HS-27A (cell line): ENCODE data around the gene MINDY4.

Source experiments
- DNase-seq: peaks from one replicate; pipeline ENCODE4 v3.0.0-alpha.2; 2012; ENCODE audit warnings: low read depth, missing footprints

The MINDY4 gene

GRCh38 chr7:30853576-30853975 lies 82.4 kb downstream of the MINDY4 start:
- DNase-seq = no peak

DNA sequence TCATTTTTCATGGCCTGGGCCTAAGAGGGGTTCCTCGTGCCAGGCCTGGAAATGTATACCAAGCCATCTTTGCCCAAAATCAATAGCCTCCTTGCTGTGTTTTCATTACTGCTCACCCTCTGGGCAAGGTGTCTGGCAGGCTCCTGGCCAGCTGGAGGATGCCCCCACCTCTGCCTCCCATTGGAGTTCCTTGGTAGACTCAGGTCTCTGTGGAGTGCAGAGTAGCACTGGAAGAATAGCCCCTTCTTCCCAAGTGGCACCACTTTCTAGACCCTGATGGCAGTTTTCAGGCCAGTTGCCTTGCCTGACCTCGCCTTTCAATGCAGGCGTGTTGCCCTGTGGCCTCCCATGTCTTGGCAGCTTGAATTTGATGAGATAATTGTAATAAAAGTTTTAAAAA lies 84.7 kb downstream of the MINDY4 start:
- no peak for DNase-seq

- DNase-seq = no peak
These were observed 87.4 kb downstream of the MINDY4 start for GRCh38 chr7:30858576-30858975.

DNA sequence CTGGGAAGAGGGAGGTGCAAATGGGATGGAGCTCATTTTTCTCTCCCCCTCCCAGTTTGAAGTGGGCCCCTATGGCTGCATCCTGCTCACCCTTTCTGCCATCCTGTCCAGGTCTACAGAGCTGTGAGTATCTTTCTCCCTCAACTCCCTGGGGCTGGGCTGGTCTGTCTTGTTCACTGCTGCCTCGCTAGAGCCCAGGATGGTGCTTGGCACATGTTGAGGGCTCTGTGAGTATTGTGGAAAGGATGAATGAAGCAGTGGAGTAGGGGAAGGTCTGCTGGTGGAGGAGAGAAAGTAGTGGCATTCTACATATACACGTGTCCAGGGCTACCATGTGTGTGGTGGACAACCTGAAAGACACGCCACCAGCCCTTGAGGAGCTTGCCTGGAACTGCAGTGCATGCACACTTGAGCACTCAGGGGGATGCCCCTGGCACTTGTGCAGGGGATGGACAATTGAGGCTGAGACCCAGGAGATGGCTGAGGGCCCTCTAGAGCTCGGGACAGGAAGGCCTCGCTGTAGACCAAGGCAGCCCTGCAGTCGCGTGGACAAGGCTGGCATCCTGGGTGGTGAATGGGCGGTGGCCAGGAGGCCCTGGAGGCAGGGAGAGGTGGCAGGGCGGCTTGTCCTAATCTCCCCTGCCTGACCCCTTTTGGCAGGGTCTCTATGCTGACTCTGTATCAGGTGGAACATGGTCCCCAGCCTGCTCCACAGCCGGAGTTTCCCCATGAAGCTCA lies 88.2 kb downstream of the MINDY4 start:
- no peak for DNase-seq

DNA sequence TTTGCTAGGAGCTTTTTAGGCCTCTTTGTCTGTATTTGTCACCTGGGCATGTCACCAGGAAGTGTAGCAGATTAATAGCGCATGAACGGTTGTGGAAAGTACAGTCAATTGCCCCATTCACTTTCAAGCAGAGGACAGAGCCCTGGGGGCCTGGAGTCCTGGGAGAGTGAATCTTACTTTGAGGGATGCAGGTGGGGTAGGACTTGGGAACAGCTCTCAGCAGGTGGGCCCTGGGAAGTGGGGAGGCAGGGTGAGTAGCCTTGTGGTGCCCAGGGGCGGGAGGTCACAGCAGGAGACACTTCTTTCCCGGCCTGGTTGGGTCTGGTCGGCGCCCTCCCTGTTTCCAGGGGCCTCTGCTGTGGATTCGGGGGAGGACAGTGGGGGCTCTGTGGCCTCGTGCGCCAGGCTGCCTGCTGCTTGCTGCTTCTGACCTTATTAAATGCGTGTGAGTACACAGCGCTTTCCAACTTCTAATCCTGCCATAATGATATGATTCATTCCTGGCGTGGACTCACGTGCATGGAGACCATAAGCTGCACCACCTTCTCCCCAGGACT lies 88.8 kb downstream of the MINDY4 start:
- no peak for DNase-seq

GRCh38 chr7:30861612-30862011 lies 90.4 kb downstream of the MINDY4 start:
- DNase-seq = no peak

DNA sequence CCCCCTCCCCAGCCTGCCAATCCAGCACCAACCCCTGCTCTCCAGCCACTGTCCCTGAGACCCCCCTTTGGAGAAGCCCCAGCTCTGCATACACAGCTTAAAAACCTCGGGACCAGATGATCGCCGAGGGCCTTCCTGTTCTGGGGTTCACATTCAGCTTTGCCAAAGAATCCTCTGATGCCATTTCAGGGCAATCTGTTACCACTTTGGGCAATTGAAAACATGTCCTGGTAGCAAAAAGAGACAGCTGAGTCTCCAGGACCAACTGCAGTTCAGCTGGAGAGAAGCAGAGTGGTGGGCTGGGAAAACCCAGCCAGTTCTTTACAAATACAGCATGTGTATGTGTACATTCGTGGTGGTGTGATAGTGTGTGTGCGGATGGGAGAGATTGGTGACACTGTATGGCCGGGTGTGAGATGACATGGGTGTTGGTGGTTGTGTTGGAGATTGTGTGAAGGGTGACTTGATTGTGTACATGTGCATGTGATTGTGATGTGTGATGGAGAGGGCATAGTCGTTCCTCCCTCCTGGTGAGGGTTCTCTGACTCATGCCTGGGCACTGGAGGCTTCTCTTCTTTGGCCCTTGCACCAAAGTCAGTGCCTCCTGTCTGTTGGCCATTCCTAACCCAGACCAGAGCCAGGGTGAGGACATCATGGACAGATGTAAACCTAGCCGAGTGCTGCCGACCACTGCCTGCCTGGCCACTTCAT lies 91.9 kb downstream of the MINDY4 start:
- no peak for DNase-seq

- no peak for DNase-seq
These were observed 92.5 kb downstream of the MINDY4 start for GRCh38 chr7:30863706-30864035.

- DNase-seq = no peak
These were observed 92.9 kb downstream of the MINDY4 start for GRCh38 chr7:30864101-30864500.

GRCh38 chr7:30865076-30865475 lies 93.9 kb downstream of the MINDY4 start:
- DNase-seq = no peak

DNA sequence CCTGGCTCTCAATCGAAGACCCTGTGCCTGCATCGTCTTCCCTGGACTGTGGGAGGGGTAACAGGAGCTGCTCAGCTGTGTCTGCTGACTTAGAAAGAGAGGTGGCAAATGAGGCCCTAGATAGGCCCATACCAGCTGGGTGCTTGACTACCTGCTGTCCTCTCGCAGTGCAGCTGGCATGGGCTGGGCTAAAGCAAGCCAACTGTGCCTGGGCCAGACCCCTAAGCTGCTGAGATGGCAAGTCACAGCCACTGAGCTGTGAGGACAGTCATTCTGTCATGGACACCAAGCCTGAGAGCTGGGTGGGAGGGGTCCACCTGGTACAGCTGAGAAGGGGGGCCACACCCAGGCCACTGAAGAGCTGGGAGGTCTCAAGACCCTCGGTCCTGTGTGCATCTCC lies 94.6 kb downstream of the MINDY4 start:
- no peak for DNase-seq

- DNase-seq = no peak
These were observed 95.7 kb downstream of the MINDY4 start for GRCh38 chr7:30866939-30867338.

DNA sequence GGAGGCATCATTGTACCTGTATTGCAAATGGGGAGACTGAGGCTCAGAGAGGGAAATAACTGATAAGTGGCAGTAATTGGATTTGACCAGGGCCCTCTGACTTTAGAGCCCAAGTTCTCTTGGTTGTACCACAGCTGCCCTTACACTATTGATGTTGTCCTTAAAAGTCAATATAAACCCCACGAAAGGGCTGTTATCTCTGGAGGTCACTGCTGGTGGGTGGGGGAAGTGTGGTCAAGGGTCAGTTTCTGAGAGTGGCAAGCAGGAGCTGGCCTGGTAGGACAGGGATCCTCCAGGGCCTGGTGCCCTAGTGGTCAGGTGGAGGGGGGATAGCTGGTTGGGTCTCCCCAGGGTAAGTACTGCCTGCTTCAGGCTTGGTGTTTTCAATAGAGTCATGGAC lies 96.3 kb downstream of the MINDY4 start:
- DNase-seq = no peak

GRCh38 chr7:30869794-30870611 lies 98.8 kb downstream of the MINDY4 start:
- no peak for DNase-seq

- no peak for DNase-seq
These were observed 99.8 kb downstream of the MINDY4 start for GRCh38 chr7:30870821-30871518.

DNA sequence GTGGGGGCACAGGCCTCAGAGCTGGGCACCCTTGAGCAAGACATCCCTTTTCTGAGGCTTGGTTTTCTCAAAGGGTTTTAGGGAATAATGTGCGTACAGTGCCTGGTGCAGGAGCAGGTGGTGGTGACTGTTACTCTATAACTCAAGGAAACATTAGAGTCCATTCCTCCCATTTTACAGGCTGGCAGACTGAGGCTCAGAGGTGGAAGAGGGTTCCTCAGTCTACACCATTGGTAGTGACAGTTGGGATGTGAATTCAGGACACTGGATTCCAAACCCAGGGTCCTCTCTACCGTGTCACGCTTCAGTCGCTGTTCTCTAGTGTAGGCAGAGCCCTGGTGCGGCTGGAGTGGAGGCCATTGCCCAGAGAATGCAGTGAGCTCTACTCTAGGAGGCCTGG lies 100.4 kb downstream of the MINDY4 start:
- no peak for DNase-seq

- no peak for DNase-seq
These were observed 102.0 kb downstream of the MINDY4 start for GRCh38 chr7:30873207-30873606.

GRCh38 chr7:30873656-30874055 lies 102.4 kb downstream of the MINDY4 start:
- no peak for DNase-seq

DNA sequence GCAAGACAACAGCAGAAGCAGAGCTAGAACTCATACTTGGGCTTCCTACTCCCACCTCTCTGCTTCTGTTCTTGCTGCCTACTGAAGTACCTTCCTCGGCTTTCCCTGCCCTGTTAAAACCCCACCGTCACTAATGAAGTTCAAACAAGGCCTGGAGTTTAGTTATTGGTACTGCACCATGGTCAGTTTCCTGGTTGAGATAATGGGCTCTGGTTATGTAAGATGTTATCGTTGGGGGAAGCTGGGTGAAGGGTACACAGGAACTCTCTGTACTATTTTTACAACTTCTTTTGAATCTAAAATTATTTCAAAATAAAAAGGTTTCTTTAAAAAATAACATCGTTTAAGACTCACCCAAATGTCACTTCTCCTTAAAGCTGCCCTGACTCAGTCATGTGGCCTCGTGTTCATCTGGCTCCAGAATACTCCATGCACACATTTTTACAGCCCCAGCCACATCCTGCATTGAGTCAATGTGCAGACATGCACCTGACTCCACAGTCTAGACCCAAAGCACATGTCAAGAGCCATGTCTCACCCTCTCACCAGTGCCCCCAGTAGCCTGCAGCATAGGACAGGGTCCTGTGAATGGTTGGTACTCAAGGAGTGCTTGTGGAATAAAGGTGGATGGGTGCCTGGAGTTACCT lies 103.6 kb downstream of the MINDY4 start:
- no peak for DNase-seq

DNA sequence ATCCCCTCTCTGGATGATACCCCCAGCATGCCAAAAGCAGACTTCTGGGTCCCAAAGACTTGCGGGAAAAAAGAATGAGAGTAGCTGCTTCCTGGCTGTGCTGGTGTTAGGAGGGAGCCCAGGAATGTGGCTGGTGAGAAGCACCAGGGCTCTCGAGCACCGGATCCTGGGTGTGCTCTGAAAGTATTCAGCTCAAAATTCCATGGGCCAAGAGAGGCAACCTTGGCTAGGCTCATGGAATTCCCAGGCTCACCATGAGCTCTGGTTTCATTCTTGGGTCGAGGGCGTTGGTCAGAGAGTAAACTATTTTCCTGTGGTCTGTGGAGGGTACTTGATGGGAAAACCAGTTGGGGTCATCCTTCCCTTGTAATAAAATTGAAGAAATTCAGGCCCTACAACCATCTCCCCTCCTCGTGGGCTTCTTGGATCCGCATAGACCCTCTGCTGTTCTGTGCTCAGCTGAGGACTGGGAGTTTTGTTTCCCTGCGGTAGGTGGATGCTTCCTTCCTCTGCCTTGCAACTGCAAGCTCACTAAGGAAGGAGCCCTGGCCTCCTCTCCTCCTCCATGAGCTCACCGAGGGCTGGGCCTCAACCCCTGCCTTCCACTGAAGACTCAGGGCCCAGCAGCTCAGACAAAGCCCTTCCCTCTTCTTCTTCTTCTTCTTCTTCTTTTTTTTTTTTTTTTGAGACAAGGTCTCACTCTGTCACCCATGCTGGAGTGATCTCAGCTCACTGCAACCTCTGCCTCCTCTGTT lies 106.0 kb downstream of the MINDY4 start:
- no peak for DNase-seq

DNA sequence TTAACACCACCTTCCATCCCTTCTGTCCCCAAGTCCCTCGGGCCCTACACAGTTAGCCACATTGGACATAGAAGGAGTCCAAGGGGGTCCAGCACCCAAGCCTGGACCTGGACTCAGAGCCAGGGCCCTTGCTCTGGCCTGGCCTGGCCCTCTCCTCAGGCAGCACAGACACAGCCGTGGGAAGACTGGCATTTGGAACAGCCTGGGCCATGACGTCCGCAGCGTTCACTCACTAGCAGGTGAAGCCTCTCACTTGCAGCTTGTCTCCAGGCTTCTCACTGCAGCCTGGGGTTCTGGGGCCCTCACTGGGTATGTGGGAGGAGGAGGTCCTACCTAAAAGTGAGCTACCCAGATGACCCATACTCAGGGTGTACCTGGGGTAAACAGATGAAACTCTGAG lies 106.8 kb downstream of the MINDY4 start:
- no peak for DNase-seq
